HG03571 (cell line): ENCODE measurements around the gene TLX3.
"Not testable (repeated sequence)": the region's sequence is repeated elsewhere in the genome, so short reads cannot be mapped to it uniquely, and the experiment has no call there.

ENCODE experiments used
- ATAC-seq: cut with Tn5 transposase; IDR thresholded peaks from one replicate; pipeline ENCODE4 v1.9.1; 2021; ENCODE audit not compliant: unreplicated experiment

TLX3 gene

DNA sequence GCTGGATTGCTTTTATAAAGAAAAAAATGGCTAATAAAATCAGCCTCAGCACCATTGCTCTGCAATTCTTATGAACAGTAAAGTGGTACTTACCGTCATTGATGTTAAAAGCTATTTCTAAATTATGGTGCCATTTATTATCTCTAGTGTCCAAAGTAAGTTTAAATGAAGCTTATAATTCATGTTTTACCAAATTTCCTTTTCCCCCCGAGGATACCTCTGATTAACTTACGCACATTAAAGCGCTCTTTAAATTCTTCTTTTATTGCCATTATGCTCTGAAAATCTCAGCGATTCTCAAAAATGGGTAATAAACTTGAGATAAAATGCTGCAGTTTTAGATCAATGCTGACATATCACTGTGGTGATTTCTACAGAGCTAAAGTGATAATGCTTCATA lies 13.5 kb downstream of the TLX3 start:
- no peak for ATAC-seq

- ATAC-seq, result no peak
Measured at GRCh38 chr5:171323007-171323406, 14.0 kb downstream of the TLX3 start.

GRCh38 chr5:171323806-171324632 lies 15.0 kb downstream of the TLX3 start:
- no peak for ATAC-seq

DNA sequence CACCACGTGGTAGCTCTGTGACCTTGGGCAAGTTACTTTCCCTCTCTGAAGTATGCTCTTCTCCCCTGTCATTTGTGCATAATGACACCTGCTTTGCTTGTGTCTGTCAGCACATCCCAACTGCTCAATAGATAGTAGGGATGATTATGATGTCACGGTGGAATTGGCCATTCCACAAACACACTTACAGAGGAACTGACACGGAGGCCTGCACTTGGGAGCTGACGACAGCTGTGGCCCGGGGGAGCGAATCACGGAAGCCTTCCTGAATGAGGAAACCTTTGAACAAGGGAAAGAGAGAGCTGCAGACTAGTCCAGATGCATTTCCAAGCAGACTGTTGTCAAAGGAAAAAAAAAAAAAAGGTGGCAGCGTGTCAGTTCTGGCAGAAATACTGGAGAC lies 21.0 kb downstream of the TLX3 start:
- ATAC-seq, result no peak

DNA sequence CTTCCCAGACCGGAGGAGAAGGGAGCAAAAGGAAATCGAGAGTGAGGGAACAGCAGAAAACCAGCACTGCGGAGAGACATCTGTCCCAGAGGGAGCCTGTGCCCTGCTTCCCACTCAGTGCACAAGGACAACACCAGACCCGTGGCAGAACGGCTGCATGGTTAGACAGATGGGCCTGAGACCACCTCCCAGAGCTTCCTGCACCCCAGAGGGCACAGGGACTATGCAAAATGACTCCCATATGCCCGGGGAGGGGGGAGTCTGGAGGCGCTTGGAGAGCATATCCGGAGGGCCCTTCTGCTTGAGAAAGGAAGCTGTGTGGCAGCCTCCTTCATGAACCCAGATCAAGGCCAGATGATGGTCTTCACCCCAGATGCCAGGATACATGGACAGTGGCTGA lies 26.6 kb downstream of the TLX3 start:
- ATAC-seq, result no peak

GRCh38 chr5:171336521-171337209 lies 27.6 kb downstream of the TLX3 start:
- ATAC-seq, result no peak

GRCh38 chr5:171337210-171337569 lies 28.1 kb downstream of the TLX3 start:
- ATAC-seq, result no peak

DNA sequence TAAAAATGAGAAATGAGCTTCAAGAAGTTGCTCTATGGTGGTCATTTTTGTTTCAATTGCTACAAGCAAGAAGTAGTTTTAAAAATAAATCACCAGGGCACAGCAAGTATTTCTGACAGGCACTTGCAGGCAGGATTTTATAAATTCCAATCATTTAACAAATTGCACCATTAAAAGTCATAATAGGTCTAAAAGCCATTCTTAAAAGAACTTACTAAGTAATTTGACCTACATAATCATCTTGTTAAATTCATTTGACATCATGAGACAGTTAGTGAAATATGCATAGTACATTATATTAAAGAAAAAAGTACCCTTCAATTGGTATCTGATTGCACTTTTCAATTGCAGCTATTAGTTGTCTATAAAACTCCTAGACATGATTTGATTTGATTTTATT lies 31.0 kb downstream of the TLX3 start:
- ATAC-seq, result no peak

- ATAC-seq, result no peak
Measured at GRCh38 chr5:171340491-171340890, 31.4 kb downstream of the TLX3 start.

DNA sequence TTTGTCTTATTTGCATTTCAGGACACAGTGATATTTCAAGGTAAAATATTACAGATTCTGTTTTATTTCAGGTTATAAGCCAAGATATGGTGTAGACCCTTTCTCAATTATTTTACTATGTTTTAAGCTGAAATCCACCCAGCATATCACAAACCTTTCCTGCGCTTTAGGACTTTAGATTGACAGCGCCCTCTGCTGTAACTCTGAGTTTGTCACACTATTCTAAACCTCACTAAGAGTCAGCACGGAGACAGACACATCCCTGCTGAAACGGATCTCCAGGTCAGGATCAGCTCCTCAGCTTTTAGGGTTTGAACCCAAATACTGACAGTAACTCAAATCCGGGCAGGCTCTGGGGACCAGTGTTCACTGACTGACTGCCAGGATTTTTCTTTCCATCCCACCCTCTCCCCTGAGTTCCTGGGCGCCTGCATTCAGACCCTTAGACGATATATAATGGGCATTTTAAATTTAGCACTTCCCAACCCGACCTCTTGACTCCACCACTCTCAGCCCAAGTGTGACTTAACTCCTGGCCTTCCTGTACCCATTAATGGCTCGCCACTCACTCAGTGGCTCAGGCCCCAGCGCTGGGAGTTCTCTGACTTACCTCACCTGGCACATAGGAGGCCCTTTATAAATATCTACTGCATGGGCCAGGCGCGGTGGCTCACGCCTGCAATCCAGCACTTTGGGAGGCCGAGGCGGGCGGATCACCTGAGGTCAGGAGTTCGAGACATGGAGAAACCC lies 33.5 kb downstream of the TLX3 start:
- peak; percentile 69 for ATAC-seq

DNA sequence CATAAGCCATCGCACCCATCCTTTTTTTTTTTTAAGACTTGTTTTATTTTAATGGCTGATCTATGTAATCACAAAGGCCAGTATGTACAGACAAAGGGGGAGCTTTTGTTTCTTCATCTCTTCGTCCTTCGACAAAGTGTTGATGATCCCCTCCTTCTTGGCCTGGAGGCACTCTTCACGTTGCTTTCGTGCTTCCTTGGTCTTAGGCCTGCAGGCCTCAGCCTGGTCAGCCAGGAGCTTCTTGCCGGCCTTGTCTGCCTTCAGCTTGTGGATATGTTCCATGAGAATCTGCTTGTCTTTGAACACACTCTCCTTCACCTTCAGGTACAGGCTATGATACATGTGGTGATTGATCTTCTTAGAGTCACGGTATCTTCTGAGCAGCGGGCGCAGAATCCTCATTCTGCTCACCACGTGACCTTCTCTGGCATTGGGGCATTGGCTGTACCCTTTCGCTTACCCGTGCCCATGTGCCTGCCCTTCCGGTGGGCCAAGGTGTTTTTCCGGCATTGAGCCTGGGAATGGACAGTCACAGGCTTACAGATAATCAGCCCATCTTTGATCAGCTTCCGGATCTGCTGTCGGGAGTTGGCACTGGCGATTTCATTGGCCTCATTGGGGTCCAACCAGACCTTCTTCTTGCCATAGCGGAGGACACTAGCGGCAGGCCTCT lies 36.0 kb downstream of the TLX3 start:
- ATAC-seq, result no peak

- ATAC-seq, result no peak
Measured at GRCh38 chr5:171351536-171352073, 42.6 kb downstream of the TLX3 start.

DNA sequence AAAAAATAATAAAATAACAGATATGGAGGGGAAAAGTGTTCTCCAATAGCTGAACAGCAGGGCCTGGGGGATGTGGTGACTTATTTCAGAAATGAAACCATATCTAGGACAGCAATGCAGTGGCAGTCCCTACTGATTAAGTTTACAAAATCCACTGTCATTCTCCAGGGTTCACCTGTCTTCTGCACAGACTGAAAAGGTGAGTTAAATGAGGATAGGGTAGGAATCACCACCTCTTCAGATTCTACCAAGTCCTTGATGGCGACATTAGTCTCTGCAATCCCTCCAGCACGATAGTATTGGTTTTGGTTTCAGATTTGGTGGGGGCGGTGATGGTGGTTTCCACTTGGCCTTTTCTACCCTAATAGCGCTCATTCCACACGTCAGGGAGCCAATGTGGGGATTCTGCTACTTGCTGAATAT lies 46.3 kb downstream of the TLX3 start:
- peak; percentile 94 for ATAC-seq

- ATAC-seq, result no peak
Measured at GRCh38 chr5:171357843-171358242, 48.8 kb downstream of the TLX3 start.

DNA sequence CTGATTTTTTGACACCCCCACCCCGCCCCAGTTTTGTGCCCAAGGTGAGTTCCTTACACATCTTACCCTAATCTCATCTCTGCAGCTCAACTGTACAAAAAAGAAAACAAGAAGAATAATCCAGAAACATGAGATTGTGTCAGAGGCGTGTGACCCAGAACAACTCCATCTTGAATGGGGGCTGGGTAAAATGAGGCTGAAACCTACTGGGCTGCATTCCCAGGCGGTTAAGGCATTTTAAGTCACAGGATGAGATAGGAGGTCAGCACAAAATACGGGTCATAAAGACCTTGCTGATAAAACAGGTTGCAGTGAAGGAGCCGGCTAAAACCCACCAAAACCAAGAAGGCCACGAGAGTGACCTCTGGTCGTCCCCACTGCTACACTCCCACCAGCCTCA lies 52.1 kb downstream of the TLX3 start:
- ATAC-seq, result not testable (repeated sequence)
